ENCODE data around the gene PSMG2.

DNA sequence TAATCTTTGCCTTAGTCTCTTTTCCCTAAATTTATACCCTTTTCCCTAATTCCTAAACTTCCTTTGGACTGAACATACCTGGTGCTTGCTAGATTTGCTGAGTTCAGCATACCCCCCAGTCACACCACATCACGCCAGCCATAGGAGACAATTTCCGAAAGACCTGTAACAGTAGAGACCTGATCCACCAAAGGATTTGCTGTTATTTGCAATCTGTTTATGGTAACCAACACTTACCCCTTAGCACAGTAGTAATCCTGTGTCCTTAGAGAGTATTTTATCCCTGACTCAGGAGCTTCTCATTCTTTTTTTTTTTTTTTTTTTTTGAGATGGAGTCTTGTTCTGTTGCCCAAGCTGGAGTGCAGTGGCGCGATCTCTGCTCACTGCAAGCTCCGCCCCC is 8.6 kb downstream of the PSMG2 start:
- TF ChIP-seq POLR2A (IDR thresholded peaks at IDR 0.05): no peak
- TF ChIP-seq, protein P1, sequence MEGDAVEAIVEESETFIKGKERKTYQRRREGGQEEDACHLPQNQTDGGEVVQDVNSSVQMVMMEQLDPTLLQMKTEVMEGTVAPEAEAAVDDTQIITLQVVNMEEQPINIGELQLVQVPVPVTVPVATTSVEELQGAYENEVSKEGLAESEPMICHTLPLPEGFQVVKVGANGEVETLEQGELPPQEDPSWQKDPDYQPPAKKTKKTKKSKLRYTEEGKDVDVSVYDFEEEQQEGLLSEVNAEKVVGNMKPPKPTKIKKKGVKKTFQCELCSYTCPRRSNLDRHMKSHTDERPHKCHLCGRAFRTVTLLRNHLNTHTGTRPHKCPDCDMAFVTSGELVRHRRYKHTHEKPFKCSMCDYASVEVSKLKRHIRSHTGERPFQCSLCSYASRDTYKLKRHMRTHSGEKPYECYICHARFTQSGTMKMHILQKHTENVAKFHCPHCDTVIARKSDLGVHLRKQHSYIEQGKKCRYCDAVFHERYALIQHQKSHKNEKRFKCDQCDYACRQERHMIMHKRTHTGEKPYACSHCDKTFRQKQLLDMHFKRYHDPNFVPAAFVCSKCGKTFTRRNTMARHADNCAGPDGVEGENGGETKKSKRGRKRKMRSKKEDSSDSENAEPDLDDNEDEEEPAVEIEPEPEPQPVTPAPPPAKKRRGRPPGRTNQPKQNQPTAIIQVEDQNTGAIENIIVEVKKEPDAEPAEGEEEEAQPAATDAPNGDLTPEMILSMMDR (IDR thresholded peaks at IDR 0.05): no peak

Measured in uterus (tissue), 2 donors.